ENCODE data around the gene EIF4G3. TPM values are rescaled to one million over a fixed set of nuclear protein-coding genes. Genes with fewer than 3 reads are reported as not detected.
A peak's percentile ranks its signal among the peaks of the same experiment; 100 is the strongest.
"Not testable (repeated sequence)": the region's sequence is repeated elsewhere in the genome, so short reads cannot be mapped to it uniquely, and the experiment has no call there.

The EIF4G3 gene
- total and polyA plus RNA-seq, 5 experiments from 2014 or later = 4.0 to 16.5 (median 7.9) TPM

- Mint-ChIP-seq H3K4me3 (no peak overlapping the region), H3K36me3 (peaks cover 4 to 27% (median 17%) of the 10 kb centered on the region in 3 donors), H3K27ac (no peak overlapping the region), H3K9me3 (no peaks in the 10 kb centered on the region), H3K27me3 (no peaks in the 10 kb centered on the region), H3K4me1 (no peaks in the 10 kb centered on the region)
- DNase-seq = no peak
- POLR2A ChIA-PET = no interaction called here
- no peak for ATAC-seq
These were observed 342.5 kb downstream of the EIF4G3 start for GRCh38 chr1:20834192-20834591.

GRCh38 chr1:20830378-20830777, 346.3 kb downstream of the EIF4G3 start:
- no peaks in the 10 kb centered on the region for H3K27me3 Mint-ChIP-seq
- POLR2A ChIA-PET = no interaction called here
- ATAC-seq (no peak), DNase-seq (no peak)
- no peaks in the 10 kb centered on the region for H3K4me1 Mint-ChIP-seq
- H3K9me3 Mint-ChIP-seq = no peaks in the 10 kb centered on the region
- no peak overlapping the region for H3K27ac Mint-ChIP-seq
- H3K36me3 Mint-ChIP-seq = peaks cover 4 to 30% (median 22%) of the 10 kb centered on the region in 3 donors
- H3K4me3 Mint-ChIP-seq = no peak overlapping the region

DNA sequence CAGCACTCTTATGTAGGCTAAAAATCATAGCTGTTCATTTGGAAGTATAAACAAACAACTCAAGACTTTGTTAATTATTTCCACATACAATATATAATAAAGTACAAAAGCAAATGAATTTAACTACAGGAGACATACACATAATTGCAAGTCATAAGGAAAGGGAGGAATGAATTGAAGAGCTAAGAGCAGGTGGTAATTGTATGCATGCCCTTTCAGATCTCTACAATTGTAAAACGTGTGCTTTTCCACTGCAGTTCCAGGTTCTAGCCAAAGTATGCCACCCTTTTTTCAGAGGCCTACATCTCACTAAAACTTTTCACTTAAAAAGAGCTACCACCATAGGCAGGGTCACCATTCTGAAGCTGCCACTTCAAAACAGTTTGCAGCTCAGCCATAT, 346.8 kb downstream of the EIF4G3 start:
- Mint-ChIP-seq H3K27me3 (no peaks in the 10 kb centered on the region), H3K27ac (no peak overlapping the region), H3K4me3 (no peak overlapping the region), H3K9me3 (no peaks in the 10 kb centered on the region), H3K36me3 (peaks cover 4 to 28% (median 17%) of the 10 kb centered on the region in 3 donors), H3K4me1 (no peaks in the 10 kb centered on the region)
- ATAC-seq (no peak), DNase-seq (no peak)
- POLR2A ChIA-PET = no interaction called here

GRCh38 chr1:20829531-20829930, 347.2 kb downstream of the EIF4G3 start:
- Mint-ChIP-seq H3K36me3 (peaks cover 3 to 29% (median 16%) of the 10 kb centered on the region in 3 donors), H3K4me1 (no peaks in the 10 kb centered on the region), H3K27me3 (no peaks in the 10 kb centered on the region), H3K27ac (no peak overlapping the region), H3K4me3 (no peak overlapping the region), H3K9me3 (no peaks in the 10 kb centered on the region)
- POLR2A ChIA-PET = no interaction called here
- DNase-seq (no peak), ATAC-seq (no peak)

- no peak overlapping the region for H3K4me3 Mint-ChIP-seq
- no peak overlapping the region for H3K27ac Mint-ChIP-seq
- H3K4me1 Mint-ChIP-seq = no peaks in the 10 kb centered on the region
- H3K36me3 Mint-ChIP-seq = peaks cover 4 to 39% (median 7%) of the 10 kb centered on the region in 3 donors
- DNase-seq (no peak), ATAC-seq (no peak)
- H3K9me3 Mint-ChIP-seq = no peaks in the 10 kb centered on the region
- POLR2A ChIA-PET = no interaction called here
- H3K27me3 Mint-ChIP-seq = no peaks in the 10 kb centered on the region
These were observed 352.9 kb downstream of the EIF4G3 start for GRCh38 chr1:20823845-20824244.

- DNase-seq (no peak), ATAC-seq (no peak)
- Mint-ChIP-seq H3K36me3 (peaks cover 3 to 38% (median 4%) of the 10 kb centered on the region in 3 donors), H3K4me1 (no peaks in the 10 kb centered on the region), H3K27me3 (no peaks in the 10 kb centered on the region), H3K4me3 (no peak overlapping the region), H3K27ac (peak overlapping the region in 1 of 10 donors; percentile 46), H3K9me3 (no peaks in the 10 kb centered on the region)
- POLR2A ChIA-PET = no interaction called here
These were observed 355.2 kb downstream of the EIF4G3 start for GRCh38 chr1:20821466-20821865.

- Mint-ChIP-seq H3K4me3 (no peak overlapping the region), H3K9me3 (no peaks in the 10 kb centered on the region), H3K27ac (peak overlapping the region in 1 of 10 donors; percentile 71), H3K36me3 (peaks cover 3 to 32% (median 4%) of the 10 kb centered on the region in 3 donors), H3K27me3 (no peaks in the 10 kb centered on the region), H3K4me1 (no peaks in the 10 kb centered on the region)
- DNase-seq = no peak
- POLR2A ChIA-PET = no interaction called here
- no peak for ATAC-seq
These were observed 356.9 kb downstream of the EIF4G3 start for GRCh38 chr1:20819818-20820217.

GRCh38 chr1:20814534-20814871, 362.2 kb downstream of the EIF4G3 start:
- Mint-ChIP-seq H3K27ac (no peak overlapping the region), H3K4me3 (no peak overlapping the region), H3K4me1 (no peaks in the 10 kb centered on the region), H3K36me3 (peaks cover 4 to 18% (median 5%) of the 10 kb centered on the region in 3 donors), H3K9me3 (no peaks in the 10 kb centered on the region), H3K27me3 (no peaks in the 10 kb centered on the region)
- POLR2A ChIA-PET = no interaction called here
- ATAC-seq = no peak
- DNase-seq = no peak

DNA sequence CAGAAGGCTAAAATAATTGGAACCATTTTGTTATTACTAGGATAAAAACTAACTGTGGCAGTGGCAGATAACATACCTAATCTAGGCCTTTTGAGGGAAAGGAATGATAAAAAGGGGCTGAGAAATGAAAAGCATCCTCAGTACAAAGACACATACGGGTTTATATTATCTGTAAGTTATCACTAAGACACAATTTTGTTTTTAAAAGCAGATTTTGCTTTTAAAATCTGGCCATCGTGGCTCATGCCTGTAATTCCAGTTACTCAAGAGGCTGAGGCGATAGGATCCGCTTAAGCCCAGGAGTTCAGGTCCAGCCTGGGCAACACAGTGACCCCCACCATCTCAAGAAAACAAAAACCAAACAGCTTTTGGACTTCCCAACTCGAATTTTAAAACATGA, 364.8 kb downstream of the EIF4G3 start:
- POLR2A ChIA-PET = no interaction called here
- Mint-ChIP-seq H3K27me3 (no peaks in the 10 kb centered on the region), H3K27ac (no peak overlapping the region)

GRCh38 chr1:20793236-20793635, 383.5 kb downstream of the EIF4G3 start:
- H3K4me3 Mint-ChIP-seq = no peak overlapping the region
- no peaks in the 10 kb centered on the region for H3K36me3 Mint-ChIP-seq
- H3K4me1 Mint-ChIP-seq = peaks cover 0 to 1% (median under 1%) of the 10 kb centered on the region in 4 donors
- DNase-seq (no peak), ATAC-seq (no peak)
- POLR2A ChIA-PET = no interaction called here
- no peak overlapping the region for H3K27ac Mint-ChIP-seq
- H3K27me3 Mint-ChIP-seq = no peaks in the 10 kb centered on the region
- H3K9me3 Mint-ChIP-seq = no peaks in the 10 kb centered on the region

More for the DNA sequence above, 364.8 kb downstream of the EIF4G3 start:
- Mint-ChIP-seq H3K4me1 (no peaks in the 10 kb centered on the region), H3K9me3 (no peaks in the 10 kb centered on the region), H3K36me3 (peaks cover 4 to 16% (median 9%) of the 10 kb centered on the region in 3 donors), H3K4me3 (no peak overlapping the region)
- DNase-seq = no peak
- ATAC-seq = no peak

DNA sequence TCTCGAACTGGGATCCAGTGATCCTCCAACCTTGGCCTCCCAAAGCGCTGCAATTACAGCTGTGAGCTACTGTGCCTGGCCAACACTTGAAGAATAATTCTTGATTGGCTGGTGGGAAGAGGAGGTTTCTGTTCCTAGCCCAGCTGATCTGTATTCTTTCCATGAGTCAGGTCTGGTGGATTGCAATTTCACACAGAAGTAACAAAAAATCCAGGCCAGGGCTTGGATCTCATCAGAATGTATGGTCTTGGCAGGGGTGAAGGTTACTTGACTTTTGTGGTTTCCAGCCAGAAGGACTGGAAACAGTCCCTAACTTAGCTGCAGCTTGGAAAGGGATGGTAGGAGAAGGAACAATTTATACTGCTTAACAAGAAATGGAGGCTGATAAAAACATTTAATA, 384.5 kb downstream of the EIF4G3 start:
- DNase-seq (no peak), ATAC-seq (no peak)
- no peaks in the 10 kb centered on the region for H3K27me3 Mint-ChIP-seq
- no peaks in the 10 kb centered on the region for H3K36me3 Mint-ChIP-seq
- no peak overlapping the region for H3K27ac Mint-ChIP-seq
- H3K4me1 Mint-ChIP-seq = peaks cover 2 to 10% (median 8%) of the 10 kb centered on the region in 4 donors
- POLR2A ChIA-PET = no interaction called here
- H3K9me3 Mint-ChIP-seq = no peaks in the 10 kb centered on the region
- H3K4me3 Mint-ChIP-seq = no peak overlapping the region

DNA sequence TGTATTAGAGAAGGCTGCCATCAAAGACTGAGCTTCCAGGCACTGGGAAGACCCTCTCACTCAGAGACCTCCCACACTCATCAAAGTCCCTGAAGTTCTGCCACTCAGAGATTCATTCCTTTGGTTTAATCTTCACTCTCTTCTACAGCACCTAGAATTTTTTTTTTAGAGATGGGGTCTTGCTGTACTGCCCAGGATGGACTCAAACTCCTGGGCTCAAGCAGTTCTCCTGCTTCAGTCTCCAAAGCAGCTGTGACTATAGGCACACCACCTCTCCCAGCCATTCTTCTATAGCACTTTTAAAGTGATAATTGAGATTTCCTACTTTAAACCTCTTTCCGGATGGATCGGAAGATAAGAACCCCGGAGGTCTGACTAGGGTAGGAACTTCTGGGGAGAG, 385.9 kb downstream of the EIF4G3 start:
- H3K4me3 Mint-ChIP-seq = no peak overlapping the region
- POLR2A ChIA-PET = no interaction called here
- no peak overlapping the region for H3K27ac Mint-ChIP-seq

GRCh38 chr1:20789598-20789997, 387.1 kb downstream of the EIF4G3 start:
- DNase-seq, H3K9me3 Mint-ChIP-seq, H3K27ac Mint-ChIP-seq, POLR2A ChIA-PET, H3K27me3 Mint-ChIP-seq, H3K36me3 Mint-ChIP-seq, ATAC-seq: not testable (repeated sequence)
- Mint-ChIP-seq H3K4me1 (peaks cover 7 to 26% (median 19%) of the 10 kb centered on the region in 4 donors), H3K4me3 (peak overlapping the region in 1 of 10 donors; percentile 58)

More for the DNA sequence above, 385.9 kb downstream of the EIF4G3 start:
- H3K36me3 Mint-ChIP-seq = no peaks in the 10 kb centered on the region
- ATAC-seq = no peak
- H3K4me1 Mint-ChIP-seq = peaks cover 4 to 14% (median 10%) of the 10 kb centered on the region in 4 donors
- no peaks in the 10 kb centered on the region for H3K9me3 Mint-ChIP-seq
- DNase-seq = no peak
- H3K27me3 Mint-ChIP-seq = no peaks in the 10 kb centered on the region
